ENCODE measurements around the gene UBXN7. TPM values are rescaled to one million over a fixed set of nuclear protein-coding genes. Genes with fewer than 3 reads are reported as not detected.
"Not testable (repeated sequence)": the region's sequence is repeated elsewhere in the genome, so short reads cannot be mapped to it uniquely, and the experiment has no call there.

The UBXN7 gene
- total RNA-seq, 1 donor from 2014 or later: 106 TPM

DNA sequence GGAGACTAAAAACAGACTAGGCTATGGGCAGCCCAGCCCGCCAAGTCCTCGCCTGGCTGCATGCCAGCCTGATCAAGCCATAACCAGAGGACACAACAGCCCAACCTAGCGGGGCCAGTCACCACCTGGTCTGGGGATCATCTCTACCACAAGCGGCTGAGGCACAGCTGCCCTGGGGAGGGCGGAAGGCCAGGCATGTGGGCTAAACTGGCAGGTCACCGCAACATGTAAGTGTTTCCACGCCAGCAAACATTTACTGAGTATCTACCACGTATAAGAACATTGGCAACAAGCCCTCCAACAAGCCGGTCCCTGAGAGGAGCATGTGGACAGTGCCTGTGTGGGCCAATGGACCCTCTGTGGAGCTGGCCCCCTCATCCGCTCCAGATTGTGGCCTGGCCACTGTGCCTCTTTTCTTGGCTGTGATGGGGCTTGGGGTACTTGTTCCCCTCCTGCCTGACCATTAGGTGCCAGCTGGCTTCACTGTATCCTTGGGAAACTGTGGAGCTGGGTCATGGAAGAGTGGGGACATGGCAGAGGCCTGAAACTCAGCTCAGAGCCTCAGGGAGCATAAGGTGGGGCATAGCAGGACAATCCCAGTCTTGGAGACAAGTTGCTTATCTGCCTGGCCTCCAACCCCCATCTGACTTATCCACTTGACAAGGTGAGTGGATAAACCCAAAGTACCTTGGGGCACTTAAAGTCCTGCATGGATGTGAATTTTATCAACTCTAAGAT, 9.0 kb downstream of the UBXN7 start:
- DNase-seq: no peak
- TF ChIP-seq, protein P1, sequence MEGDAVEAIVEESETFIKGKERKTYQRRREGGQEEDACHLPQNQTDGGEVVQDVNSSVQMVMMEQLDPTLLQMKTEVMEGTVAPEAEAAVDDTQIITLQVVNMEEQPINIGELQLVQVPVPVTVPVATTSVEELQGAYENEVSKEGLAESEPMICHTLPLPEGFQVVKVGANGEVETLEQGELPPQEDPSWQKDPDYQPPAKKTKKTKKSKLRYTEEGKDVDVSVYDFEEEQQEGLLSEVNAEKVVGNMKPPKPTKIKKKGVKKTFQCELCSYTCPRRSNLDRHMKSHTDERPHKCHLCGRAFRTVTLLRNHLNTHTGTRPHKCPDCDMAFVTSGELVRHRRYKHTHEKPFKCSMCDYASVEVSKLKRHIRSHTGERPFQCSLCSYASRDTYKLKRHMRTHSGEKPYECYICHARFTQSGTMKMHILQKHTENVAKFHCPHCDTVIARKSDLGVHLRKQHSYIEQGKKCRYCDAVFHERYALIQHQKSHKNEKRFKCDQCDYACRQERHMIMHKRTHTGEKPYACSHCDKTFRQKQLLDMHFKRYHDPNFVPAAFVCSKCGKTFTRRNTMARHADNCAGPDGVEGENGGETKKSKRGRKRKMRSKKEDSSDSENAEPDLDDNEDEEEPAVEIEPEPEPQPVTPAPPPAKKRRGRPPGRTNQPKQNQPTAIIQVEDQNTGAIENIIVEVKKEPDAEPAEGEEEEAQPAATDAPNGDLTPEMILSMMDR (IDR thresholded peaks at IDR 0.05; ENCODE audit: partially characterized antibody, unreplicated experiment): no peak
- Mint-ChIP-seq H3K27ac (ENCODE audit: unreplicated experiment) (no peak overlapping the region), H3K36me3 (ENCODE audit: unreplicated experiment) (no peaks in the 10 kb centered on the region), H3K27me3 (ENCODE audit: unreplicated experiment) (no peaks in the 10 kb centered on the region), H3K4me1 (ENCODE audit: low read depth, unreplicated experiment) (peaks cover 9% of the 10 kb centered on the region), H3K4me3 (ENCODE audit: unreplicated experiment) (no peak overlapping the region), H3K9me3 (ENCODE audit: unreplicated experiment) (no peaks in the 10 kb centered on the region)

DNA sequence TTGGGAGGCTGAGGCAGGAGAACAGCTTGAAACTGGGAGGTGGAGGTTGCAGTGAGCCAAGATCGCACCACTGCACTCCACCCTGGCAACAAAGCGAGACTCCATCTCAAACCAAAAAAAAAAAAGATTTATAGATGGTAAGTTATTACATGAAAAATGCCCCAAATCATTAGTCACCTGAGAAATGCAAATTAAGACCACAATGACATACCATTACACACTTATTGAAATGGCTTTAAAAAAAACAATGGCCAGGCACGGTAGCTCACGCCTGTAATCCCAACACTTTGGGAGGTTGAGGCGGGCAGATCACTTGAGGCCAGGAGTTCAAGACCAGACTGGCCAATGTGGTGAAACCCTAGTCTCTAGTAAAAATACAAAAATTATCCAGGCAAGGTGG, 10.6 kb downstream of the UBXN7 start:
- H3K9me3 Mint-ChIP-seq (ENCODE audit: unreplicated experiment); H3K27me3 Mint-ChIP-seq (ENCODE audit: unreplicated experiment); H3K36me3 Mint-ChIP-seq (ENCODE audit: unreplicated experiment); DNase-seq; H3K4me1 Mint-ChIP-seq (ENCODE audit: low read depth, unreplicated experiment); H3K4me3 Mint-ChIP-seq (ENCODE audit: unreplicated experiment); H3K27ac Mint-ChIP-seq (ENCODE audit: unreplicated experiment): not testable (repeated sequence)

DNA sequence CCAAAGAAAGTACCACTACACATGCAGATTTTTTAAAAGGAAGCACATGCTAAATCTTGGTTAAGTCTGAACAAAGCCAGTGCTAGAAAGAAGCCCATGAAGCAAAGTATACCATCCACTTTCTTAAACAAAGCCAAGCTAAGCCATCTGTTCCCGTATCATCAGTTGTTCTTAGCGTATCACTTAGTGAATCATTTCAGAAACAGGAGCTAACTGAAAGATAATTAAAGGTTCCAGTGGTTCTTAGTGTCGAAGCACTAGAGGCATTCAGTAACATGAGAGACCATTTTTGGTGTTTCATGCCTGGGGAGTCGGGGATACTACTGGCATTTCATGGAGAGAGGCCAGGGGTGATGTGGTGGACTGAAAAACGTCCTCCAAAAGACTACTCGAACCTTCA, 12.8 kb downstream of the UBXN7 start:
- H3K27ac Mint-ChIP-seq (ENCODE audit: unreplicated experiment): peak overlapping the region; percentile 43
- H3K4me1 Mint-ChIP-seq (ENCODE audit: low read depth, unreplicated experiment): peaks cover 9% of the 10 kb centered on the region
- TF ChIP-seq, protein P1 (IDR thresholded peaks at IDR 0.05; ENCODE audit: partially characterized antibody, unreplicated experiment): no peak
- no peaks in the 10 kb centered on the region for H3K9me3 Mint-ChIP-seq (ENCODE audit: unreplicated experiment)
- DNase-seq: no peak
- no peak overlapping the region for H3K4me3 Mint-ChIP-seq (ENCODE audit: unreplicated experiment)
- H3K27me3 Mint-ChIP-seq (ENCODE audit: unreplicated experiment): no peaks in the 10 kb centered on the region
- H3K36me3 Mint-ChIP-seq (ENCODE audit: unreplicated experiment): no peaks in the 10 kb centered on the region

DNA sequence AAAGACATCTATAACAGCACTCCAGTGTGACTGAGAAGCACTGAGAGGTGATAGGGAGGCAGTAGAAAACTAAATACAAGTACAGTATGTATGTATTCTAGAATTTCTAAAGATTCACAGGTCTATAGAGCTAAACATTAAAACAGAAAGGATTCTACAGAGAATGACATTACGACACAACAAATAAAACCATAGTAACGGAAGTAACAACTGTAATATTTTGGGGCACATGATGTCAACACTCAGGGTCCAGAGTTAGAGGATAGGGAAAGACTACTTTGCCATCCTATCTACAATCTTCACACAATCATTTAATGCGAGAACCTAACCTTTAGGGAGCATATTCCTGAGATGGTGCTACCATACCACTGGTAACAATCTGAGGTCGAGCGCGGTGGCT, 13.6 kb downstream of the UBXN7 start:
- Mint-ChIP-seq H3K9me3 (ENCODE audit: unreplicated experiment) (no peaks in the 10 kb centered on the region), H3K36me3 (ENCODE audit: unreplicated experiment) (no peaks in the 10 kb centered on the region)
- TF ChIP-seq, protein P1 (IDR thresholded peaks at IDR 0.05; ENCODE audit: partially characterized antibody, unreplicated experiment): no peak

DNA sequence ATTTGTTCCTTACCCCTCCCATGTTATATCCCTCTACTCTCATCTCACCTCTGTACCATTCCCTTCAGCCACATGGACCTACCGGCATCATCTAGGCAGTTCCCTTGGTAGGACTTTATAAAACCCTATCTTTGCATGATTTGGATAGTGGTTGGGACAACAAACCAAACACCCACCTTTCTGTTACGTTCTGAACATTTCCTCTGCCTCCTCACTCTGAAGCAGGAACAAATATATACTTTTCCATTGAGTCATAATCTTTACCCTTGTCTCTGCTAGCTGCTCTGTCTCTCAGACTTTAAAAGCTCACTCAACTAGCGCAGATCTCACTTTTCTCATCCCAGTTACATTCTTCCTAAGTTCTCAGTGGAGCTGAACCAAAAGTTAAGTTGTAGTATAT, 17.8 kb downstream of the UBXN7 start:
- no peak overlapping the region for H3K4me3 Mint-ChIP-seq (ENCODE audit: unreplicated experiment)
- H3K9me3 Mint-ChIP-seq (ENCODE audit: unreplicated experiment): no peaks in the 10 kb centered on the region
- H3K27me3 Mint-ChIP-seq (ENCODE audit: unreplicated experiment): no peaks in the 10 kb centered on the region
- TF ChIP-seq, protein P1 (IDR thresholded peaks at IDR 0.05; ENCODE audit: partially characterized antibody, unreplicated experiment): no peak
- peaks cover 3% of the 10 kb centered on the region for H3K4me1 Mint-ChIP-seq (ENCODE audit: low read depth, unreplicated experiment)
- H3K36me3 Mint-ChIP-seq (ENCODE audit: unreplicated experiment): peaks cover under 1% of the 10 kb centered on the region
- no peak for DNase-seq
- no peak overlapping the region for H3K27ac Mint-ChIP-seq (ENCODE audit: unreplicated experiment)

More for the DNA sequence above, 13.6 kb downstream of the UBXN7 start:
- Mint-ChIP-seq H3K4me3 (ENCODE audit: unreplicated experiment) (no peak overlapping the region), H3K27ac (ENCODE audit: unreplicated experiment) (no peak overlapping the region), H3K27me3 (ENCODE audit: unreplicated experiment) (no peaks in the 10 kb centered on the region), H3K4me1 (ENCODE audit: low read depth, unreplicated experiment) (peaks cover 9% of the 10 kb centered on the region)
- no peak for DNase-seq
